Measurements from ENCODE around the gene SYVN1. TPM values are rescaled to one million over a fixed set of nuclear protein-coding genes. Genes with fewer than 3 reads are reported as not detected.
A peak's percentile ranks its signal among the peaks of the same experiment; 100 is the strongest.

The SYVN1 gene
- total and polyA plus RNA-seq, 2 experiments from 2014 or later = 16.2 to 16.8 TPM

DNA sequence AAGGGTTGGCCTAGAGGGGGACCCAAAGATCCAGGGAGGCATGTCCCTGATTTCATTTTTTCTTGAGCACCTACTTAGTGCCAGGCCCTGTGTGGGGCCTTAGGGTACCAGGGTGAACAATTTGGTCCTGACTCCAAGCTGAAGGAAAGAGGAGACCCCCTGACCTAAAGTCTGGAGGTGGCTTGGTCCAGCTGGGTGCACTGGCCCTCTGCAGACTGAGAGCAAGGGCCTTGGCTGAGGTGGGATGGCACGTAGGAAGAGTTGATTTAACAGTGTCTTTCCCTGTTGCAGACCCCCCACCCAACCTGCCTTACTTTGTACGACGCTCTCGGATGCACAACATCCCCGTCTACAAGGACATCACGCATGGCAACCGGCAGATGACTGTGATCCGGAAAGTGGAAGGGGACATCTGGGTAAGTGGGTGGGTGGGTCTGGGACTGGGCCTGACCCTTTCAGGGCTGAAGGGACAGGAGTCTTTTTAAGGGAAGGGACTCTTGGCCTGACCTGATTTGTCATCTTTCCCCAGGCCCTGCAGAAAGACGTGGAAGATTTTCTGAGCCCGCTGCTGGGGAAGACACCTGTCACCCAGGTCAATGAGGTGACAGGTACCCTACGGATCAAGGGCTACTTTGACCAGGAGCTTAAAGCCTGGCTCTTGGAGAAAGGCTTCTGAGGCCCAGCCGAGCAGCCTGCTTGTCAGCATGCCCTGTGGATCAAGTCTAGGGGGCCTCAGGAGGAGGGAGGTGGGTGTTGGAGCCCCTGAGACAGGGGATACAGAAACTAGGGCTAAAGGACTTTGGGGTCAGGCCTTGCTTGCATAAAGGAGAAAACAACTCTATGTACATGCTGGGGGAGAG, 8.9 kb downstream of the SYVN1 start:
- Histone ChIP-seq H3K4me1 (ENCODE audit: low read depth) (peaks cover 4% of the 10 kb centered on the region), H3K9me3 (ENCODE audit: low read depth) (no peaks in the 10 kb centered on the region), H3K27ac (no peak overlapping the region), H3K36me3 (peaks cover 41% of the 10 kb centered on the region), H3K27me3 (no peaks in the 10 kb centered on the region), H3K4me3 (no peak overlapping the region)
- no peak for DNase-seq (ENCODE audit: low read depth in 1 of 2, low spot score in 1 of 2)
- TF ChIP-seq, protein P1, sequence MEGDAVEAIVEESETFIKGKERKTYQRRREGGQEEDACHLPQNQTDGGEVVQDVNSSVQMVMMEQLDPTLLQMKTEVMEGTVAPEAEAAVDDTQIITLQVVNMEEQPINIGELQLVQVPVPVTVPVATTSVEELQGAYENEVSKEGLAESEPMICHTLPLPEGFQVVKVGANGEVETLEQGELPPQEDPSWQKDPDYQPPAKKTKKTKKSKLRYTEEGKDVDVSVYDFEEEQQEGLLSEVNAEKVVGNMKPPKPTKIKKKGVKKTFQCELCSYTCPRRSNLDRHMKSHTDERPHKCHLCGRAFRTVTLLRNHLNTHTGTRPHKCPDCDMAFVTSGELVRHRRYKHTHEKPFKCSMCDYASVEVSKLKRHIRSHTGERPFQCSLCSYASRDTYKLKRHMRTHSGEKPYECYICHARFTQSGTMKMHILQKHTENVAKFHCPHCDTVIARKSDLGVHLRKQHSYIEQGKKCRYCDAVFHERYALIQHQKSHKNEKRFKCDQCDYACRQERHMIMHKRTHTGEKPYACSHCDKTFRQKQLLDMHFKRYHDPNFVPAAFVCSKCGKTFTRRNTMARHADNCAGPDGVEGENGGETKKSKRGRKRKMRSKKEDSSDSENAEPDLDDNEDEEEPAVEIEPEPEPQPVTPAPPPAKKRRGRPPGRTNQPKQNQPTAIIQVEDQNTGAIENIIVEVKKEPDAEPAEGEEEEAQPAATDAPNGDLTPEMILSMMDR (IDR thresholded peaks at IDR 0.05; ENCODE audit: low read depth, low read length) = no peak

DNA sequence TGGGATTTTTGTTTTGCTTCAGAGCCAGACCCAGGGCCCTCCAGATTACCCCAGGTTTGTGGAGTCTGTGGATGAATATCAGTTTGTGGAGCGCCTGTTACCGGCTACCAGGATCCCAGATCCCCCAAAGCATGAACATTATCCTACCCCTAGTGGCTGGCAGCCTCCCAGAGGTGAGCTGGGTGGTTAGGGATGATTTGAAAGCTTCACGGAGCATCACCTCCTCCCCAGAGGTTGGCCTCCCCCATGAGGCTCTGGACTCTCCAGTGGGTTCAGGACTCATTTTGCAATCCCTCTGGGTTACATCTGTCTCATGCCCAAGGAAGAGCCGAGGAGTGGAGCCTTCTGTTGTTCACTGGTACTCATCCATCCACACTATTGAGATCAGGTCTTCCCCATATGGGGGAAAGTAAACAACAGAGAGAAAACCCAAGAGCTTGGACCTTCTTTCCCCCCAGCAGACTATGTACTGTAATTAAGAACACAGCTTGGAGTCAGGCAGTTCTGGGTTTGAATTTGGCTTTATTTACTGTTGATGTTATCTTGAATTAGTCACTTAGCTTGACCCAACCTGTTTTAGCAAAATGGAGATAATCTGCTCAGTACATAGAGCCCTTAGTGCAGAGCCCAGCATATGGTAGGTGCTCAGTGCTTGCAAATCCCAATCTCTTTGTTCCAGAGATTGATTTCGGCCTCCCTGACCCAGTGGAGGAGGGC, 9.7 kb downstream of the SYVN1 start:
- no peaks in the 10 kb centered on the region for H3K27me3 ChIP-seq
- H3K36me3 ChIP-seq = peaks cover 44% of the 10 kb centered on the region
- TF ChIP-seq, protein P1 (IDR thresholded peaks at IDR 0.05; ENCODE audit: low read depth, low read length) = no peak
- peaks cover 4% of the 10 kb centered on the region for H3K4me1 ChIP-seq (ENCODE audit: low read depth)
- no peaks in the 10 kb centered on the region for H3K9me3 ChIP-seq (ENCODE audit: low read depth)
- no peak overlapping the region for H3K4me3 ChIP-seq
- H3K27ac ChIP-seq = no peak overlapping the region
- no peak for DNase-seq (ENCODE audit: low read depth in 1 of 2, low spot score in 1 of 2)

DNA sequence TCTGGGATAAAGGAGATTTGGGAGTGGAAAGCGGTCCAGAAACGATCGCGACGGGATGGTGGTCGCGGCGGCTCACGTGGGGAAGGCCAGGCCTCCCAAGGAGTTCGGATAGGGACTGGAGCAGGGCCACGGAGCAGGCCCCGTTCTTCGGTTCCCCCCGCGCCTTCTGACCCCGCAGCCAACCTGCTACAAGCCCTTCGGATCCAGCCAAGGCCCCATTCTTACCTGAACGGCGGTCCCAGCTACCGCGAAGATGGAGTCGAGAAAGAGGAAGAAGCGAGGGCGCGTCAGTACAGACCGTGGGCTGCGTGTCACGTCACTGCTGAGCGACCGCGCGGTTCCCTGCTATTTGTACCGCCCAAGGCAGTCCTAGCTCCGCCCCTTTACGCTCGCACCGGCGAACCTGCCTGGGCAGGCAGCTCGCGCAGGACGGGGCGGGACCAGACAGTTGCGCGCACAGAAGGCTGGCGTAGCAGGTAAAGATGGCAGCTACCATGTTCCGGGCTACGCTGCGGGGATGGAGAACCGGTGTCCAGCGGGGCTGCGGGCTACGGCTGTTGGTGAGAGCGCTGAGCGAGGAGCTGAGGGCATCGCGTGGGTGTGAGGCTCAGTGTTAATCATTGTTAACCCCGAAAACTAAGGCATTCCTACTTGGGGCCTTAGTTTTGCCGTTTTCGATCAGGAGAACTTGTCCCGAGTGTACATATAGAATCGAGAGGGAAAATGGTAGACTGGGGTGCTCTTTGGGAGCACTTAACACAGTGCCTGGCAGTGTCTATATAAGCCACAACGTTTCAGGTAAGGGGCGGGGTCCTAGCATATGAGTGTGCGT, 12.2 kb downstream of the SYVN1 start, which contains the start of the genes FAU and MRPL49:
TSS of gene FAU (minus strand) at position 270 of the 832 bp plus-strand sequence. CDS start 321 bp downstream, outside the sequence.
TSS of gene MRPL49 (plus strand) at position 457 of the 832 bp plus-strand sequence. CDS start at position 483, 26 bp downstream.
- Histone ChIP-seq H3K27me3 (no peaks in the 10 kb centered on the region), H3K36me3 (peaks cover 22% of the 10 kb centered on the region), H3K27ac (peak within 1 kb of the TSS; percentile 74), H3K9me3 (ENCODE audit: low read depth) (no peaks in the 10 kb centered on the region), H3K4me1 (ENCODE audit: low read depth) (peaks cover 4% of the 10 kb centered on the region), H3K4me3 (peak within 1 kb of the TSS; percentile 76)
- DNase-seq (ENCODE audit: low read depth in 1 of 2, low spot score in 1 of 2) = peak; percentile 98 to 99
- TF ChIP-seq, protein P1 (IDR thresholded peaks at IDR 0.05; ENCODE audit: low read depth, low read length) = no peak

DNA sequence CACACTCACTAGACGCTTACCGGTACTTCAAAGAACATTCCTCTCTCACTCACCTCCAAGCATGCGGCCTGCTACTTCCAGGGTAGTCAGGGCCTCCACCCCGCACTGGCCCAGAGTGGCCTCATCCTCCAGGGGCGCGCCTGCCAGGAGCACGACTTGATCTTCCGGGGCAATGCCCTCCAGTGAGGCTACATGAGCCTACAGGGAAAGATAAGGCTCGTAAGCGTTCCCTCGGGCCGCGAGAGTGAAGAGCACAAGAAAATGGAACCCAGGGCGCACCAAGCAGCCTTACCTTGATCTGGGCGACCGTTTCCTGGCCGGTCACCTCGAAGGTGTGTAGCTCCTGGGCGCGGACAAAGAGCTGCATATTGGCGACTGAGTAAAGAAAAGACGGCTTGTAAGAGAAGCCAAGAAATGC, 12.9 kb downstream of the SYVN1 start:
- Histone ChIP-seq H3K4me3 (peak overlapping the region; percentile 76), H3K27me3 (no peaks in the 10 kb centered on the region), H3K27ac (peak overlapping the region; percentile 57), H3K36me3 (peaks cover 20% of the 10 kb centered on the region), H3K4me1 (ENCODE audit: low read depth) (peaks cover 4% of the 10 kb centered on the region), H3K9me3 (ENCODE audit: low read depth) (no peaks in the 10 kb centered on the region)
- TF ChIP-seq, protein P1 (IDR thresholded peaks at IDR 0.05; ENCODE audit: low read depth, low read length) = no peak
- no peak for DNase-seq (ENCODE audit: low read depth in 1 of 2, low spot score in 1 of 2)

DNA sequence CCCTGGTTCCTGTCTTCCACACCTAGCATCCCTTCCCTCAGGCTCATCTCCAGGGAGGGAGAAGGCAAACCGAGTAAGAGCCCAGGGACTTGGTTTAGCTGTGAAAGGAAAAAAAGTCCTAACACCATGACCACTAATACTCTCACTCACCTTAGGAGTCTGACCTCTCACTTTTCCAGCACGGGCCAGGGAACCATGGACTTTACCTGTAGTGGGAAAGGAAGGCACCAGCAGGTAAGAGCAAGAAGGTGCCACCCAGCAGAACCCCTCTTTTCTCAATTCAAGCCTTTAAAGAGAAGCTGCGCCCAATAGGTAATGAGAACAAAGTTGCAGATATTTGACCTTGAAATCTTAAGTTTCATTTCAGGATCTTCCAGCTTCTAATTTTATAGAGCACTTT, 13.5 kb downstream of the SYVN1 start:
- TF ChIP-seq, protein P1 (IDR thresholded peaks at IDR 0.05; ENCODE audit: low read depth, low read length) = no peak
- peaks cover 16% of the 10 kb centered on the region for H3K36me3 ChIP-seq
- H3K9me3 ChIP-seq (ENCODE audit: low read depth) = no peaks in the 10 kb centered on the region
- H3K4me1 ChIP-seq (ENCODE audit: low read depth) = peaks cover 4% of the 10 kb centered on the region
- peak overlapping the region; percentile 57 for H3K27ac ChIP-seq
- no peak for DNase-seq (ENCODE audit: low read depth in 1 of 2, low spot score in 1 of 2)
- peak overlapping the region; percentile 76 for H3K4me3 ChIP-seq
- H3K27me3 ChIP-seq = no peaks in the 10 kb centered on the region

Measured in cardiac muscle cell (in vitro differentiated cells and primary cell).